Right lobe of liver (tissue), 6 donors: ENCODE data around the gene HBZ. TPM values are rescaled to one million over a fixed set of nuclear protein-coding genes. Genes with fewer than 3 reads are reported as not detected.

Experiments used
- ATAC-seq, 4 donors: fragments of 200-7000 bp; cut with Tn5 transposase; one replicate each; pipeline ENCODE4 v1.9.1; 2020; ENCODE audit warnings: mild to moderate bottlenecking in 4 of 4, moderate library complexity in 4 of 4
- DNase-seq, 3 donors: peaks; one replicate each; pipeline ENCODE4 v3.0.0-alpha.2; 2020
- H3K27ac ChIP-seq, 3 donors: fragments of 200-600 bp; one replicate each; pipeline ENCODE4 v1.8.0; 2022
- H3K27me3 ChIP-seq, 2 donors: fragments of 200-600 bp; one replicate each; pipeline ENCODE4 v1.8.0; 2022
- H3K36me3 ChIP-seq, 4 donors: fragments of 200-600 bp; sonication (generic) in 1 of 4; one replicate each; pipeline versions ENCODE4 v1.5.1 to v1.8.0; 2017 to 2022; ENCODE audit warnings: control low read depth in 1 of 4
- H3K4me1 ChIP-seq, 4 donors: fragments of 200-600 bp; sonication (generic) in 1 of 4; one replicate each; pipeline versions ENCODE4 v1.5.1 to v1.8.0; 2017 to 2022; ENCODE audit warnings: control low read depth in 1 of 4
- H3K4me3 ChIP-seq, 3 donors: fragments of 200-600 bp; one replicate each; pipeline ENCODE4 v1.8.0; 2022
- H3K9me3 ChIP-seq, 4 donors: fragments of 200-600 bp; sonication (generic) in 1 of 4; one replicate each; pipeline versions ENCODE4 v1.5.1 to v1.8.0; 2017 to 2022; ENCODE audit warnings: control low read depth in 1 of 4
- CTCF ChIP-seq, 4 donors: fragments of 200-600 bp in 3 of 4; fragments of 450-650 bp in 1 of 4; IDR thresholded peaks; one replicate each; pipeline versions ENCODE4 v1.5.1 to v1.8.0; 2016 to 2022; ENCODE audit warnings: antibody characterized with exemption in 4 of 4, mild to moderate bottlenecking in 2 of 4
- POLR2A ChIP-seq: fragments of 450-650 bp; IDR thresholded peaks from one replicate; pipeline ENCODE4 v1.6.1; 2017; ENCODE audit warnings: antibody characterized with exemption, mild to moderate bottlenecking
- WGBS: methylation state at CpG from one replicate; pipeline ENCODE4 v1.1.6; 2018; ENCODE audit warnings: low coverage, low lambda C conversion rate; ENCODE audit not compliant: insufficient coverage; ENCODE audit errors: missing lambda C conversion rate; 5-methylcytosine and 5-hydroxymethylcytosine counted together
- intact Hi-C, 2 donors: fragments of 100-400 bp; cut with DNase I; formaldehyde crosslinking; loops; one replicate each; pipeline versions ENCODE4 v1.11.2 to v1.14.1; 2022
- total RNA-seq, 6 experiments: library from RNA; depleted of rRNA in 2 of 6; stranded (reverse); fragments of >200 nt in 2 of 6; fragmentation: NEBNext Ultra II Directional in 3 of 6; extraction: Animal tissue kit (Norgen Biotek cat#: 25700) in 3 of 6; gene quantifications; one replicate each; pipeline versions ENCODE4 v1.1.0 to v1.2.4, GENCODE V29; 2016 to 2023
- donor health status: DM: no; HTN: yes; CAD: no.
- donor health status: DM: no; HTN: no; CAD: no.
- donor health status: DM: no; HTN: no; CAD: no.
- donor health status: DM: no; HTN: yes; CAD: no.
- donor health status: DM: no; HTN: yes; CAD: no.

The HBZ gene
- total RNA-seq, 6 experiments from 2014 or later = 0.81 TPM; not detected in 5

DNA sequence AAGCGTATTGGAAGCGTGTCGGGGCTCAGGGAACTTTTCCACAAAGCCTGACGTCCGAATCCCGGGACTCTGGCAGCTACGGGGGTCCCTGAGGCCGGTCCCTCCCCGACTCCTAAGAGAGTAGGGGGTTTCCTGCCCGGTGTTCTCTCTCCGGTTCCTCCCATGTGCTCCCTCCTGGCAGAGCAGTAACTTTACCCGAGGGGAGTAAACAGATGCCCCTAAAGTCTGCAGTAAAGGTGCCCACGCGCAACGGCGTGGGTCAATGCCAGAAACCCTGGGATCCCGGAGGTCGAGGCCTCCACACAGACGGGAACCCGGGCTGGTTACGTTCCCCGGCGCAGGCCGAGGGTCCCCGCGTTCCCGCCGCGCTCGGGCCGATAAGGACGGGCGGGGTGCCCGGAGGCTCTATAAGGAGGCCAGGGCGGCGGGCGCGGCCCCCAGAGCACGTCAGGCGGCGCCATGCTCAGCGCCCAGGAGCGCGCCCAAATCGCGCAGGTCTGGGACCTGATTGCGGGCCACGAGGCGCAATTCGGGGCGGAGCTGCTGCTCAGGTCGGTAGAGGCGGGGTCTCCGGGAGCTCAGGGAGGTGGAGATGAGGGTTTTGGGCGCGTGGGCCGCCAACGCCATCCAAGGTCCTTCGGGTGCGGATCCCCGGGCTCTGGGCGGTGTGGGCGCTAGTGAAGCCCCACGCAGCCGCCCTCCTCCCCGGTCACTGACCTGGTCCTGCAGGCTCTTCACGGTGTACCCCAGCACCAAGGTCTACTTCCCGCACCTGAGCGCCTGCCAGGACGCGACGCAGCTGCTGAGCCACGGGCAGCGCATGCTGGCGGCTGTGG, 13.3 kb downstream of the HBZ start, which contains the start of gene HBM:
Gene HBM, plus strand, starts transcription at position 440 of the 836 bp plus-strand sequence. Its CDS starts 20 bp downstream, at position 460.
- 0% methylated on average over 4 of the region's 75 CpGs for WGBS
- Histone ChIP-seq H3K9me3 (no peaks in the 10 kb centered on the region), H3K27ac (no peak within 1 kb of the TSS), H3K4me1 (peaks cover 0 to 7% (median 0%) of the 10 kb centered on the region in 4 donors), H3K36me3 (no peaks in the 10 kb centered on the region), H3K27me3 (peaks cover 13 to 43% of the 10 kb centered on the region in 2 donors), H3K4me3 (no peak within 1 kb of the TSS)
- intact Hi-C loops = no loop called here
- ATAC-seq (no peak), DNase-seq (no peak)
- TF ChIP-seq POLR2A = no peak
- no peak for TF ChIP-seq CTCF (IDR thresholded peaks at IDR 0.05)

GRCh38 chr16:166375-167121, 14.1 kb downstream of the HBZ start:
- 11% methylated on average over 17 of the region's 45 CpGs for WGBS
- no peak for DNase-seq
- Histone ChIP-seq H3K9me3 (no peaks in the 10 kb centered on the region), H3K27me3 (peaks cover 16 to 43% of the 10 kb centered on the region in 2 donors), H3K4me3 (no peak overlapping the region), H3K36me3 (no peaks in the 10 kb centered on the region), H3K4me1 (peaks cover 0 to 7% (median 0%) of the 10 kb centered on the region in 4 donors), H3K27ac (no peak overlapping the region)
- no peak for TF ChIP-seq CTCF (IDR thresholded peaks at IDR 0.05)
- no peak for TF ChIP-seq POLR2A
- intact Hi-C loops = no loop called here
- no peak for ATAC-seq

DNA sequence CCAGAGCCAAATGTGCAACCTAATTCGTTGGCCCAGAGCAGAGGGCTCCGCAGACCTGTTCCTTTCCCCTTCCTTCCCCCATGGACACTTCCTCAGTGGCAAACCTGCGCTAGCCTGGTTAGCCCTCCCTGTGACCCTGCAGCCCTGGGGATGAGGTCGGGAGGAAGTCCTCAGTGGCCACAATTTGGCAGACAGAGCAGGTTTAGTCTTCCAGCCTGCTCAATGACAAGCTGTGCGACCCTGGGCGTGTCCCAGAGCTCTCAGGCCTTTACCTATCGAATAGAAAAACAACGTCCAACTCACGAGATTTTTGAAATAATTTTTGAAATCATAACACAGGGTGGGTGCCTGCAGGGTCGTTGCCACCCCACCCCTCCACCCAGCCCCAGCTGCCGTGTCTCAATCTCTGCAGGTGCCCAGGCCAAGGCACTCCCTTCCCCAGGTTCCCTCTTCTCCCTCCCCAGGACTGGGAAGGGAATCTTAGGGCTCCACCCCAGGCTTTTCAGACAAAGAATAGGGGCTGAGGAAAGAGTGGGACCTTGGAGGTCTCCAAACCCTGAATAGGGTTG, 14.8 kb downstream of the HBZ start:
- TF ChIP-seq POLR2A = no peak
- TF ChIP-seq CTCF (IDR thresholded peaks at IDR 0.05) = no peak
- peaks cover 17 to 43% of the 10 kb centered on the region in 2 donors for H3K27me3 ChIP-seq
- no peaks in the 10 kb centered on the region for H3K9me3 ChIP-seq
- H3K4me1 ChIP-seq = peaks cover 0 to 7% (median 0%) of the 10 kb centered on the region in 4 donors
- no peaks in the 10 kb centered on the region for H3K36me3 ChIP-seq
- intact Hi-C loops = no loop called here
- DNase-seq (no peak), ATAC-seq (no peak)
- no peak overlapping the region for H3K4me3 ChIP-seq
- WGBS = 8% methylated on average over 9 of the region's 11 CpGs
- H3K27ac ChIP-seq = no peak overlapping the region

- H3K4me3 ChIP-seq = no peak overlapping the region
- H3K27ac ChIP-seq = no peak overlapping the region
- intact Hi-C loops = no loop called here
- H3K27me3 ChIP-seq = peaks cover 17 to 43% of the 10 kb centered on the region in 2 donors
- H3K36me3 ChIP-seq = no peaks in the 10 kb centered on the region
- no peaks in the 10 kb centered on the region for H3K9me3 ChIP-seq
- peaks cover 0 to 7% (median 0%) of the 10 kb centered on the region in 4 donors for H3K4me1 ChIP-seq
- TF ChIP-seq POLR2A (no peak), CTCF (IDR thresholded peaks at IDR 0.05) (no peak)
- no peak for DNase-seq
- no peak for ATAC-seq
- WGBS = 36% methylated on average over 5 of the region's 6 CpGs
These were observed 16.0 kb downstream of the HBZ start for GRCh38 chr16:168424-168823.
